Measurements from ENCODE around the gene MAPK1.

- TF ChIP-seq CTCF (IDR thresholded peaks at IDR 0.05) (no peak), POLR2A (IDR thresholded peaks at IDR 0.05) (no peak)
Measured at GRCh38 chr22:21865041-21865440, 2.4 kb downstream of the MAPK1 start.

Data from uterus (tissue), 2 donors.